GM10266 (cell line): ENCODE results near the gene AHCYL2.

Experiments used
- DNase-seq: peaks from one replicate; pipeline ENCODE4 v3.0.0; 2012; ENCODE audit errors: extremely low spot score
- CTCF ChIP-seq: IDR thresholded peaks from 2 replicates; pipeline ENCODE4 v1.5.1; 2012; ENCODE audit warnings: mild to moderate bottlenecking, low read depth; ENCODE audit not compliant: control insufficient read depth, insufficient read depth; ENCODE audit errors: missing control alignments

Gene AHCYL2

GRCh38 chr7:129202058-129202777, 22.6 kb upstream of the AHCYL2 start:
- TF ChIP-seq CTCF = no peak
- DNase-seq = no peak

GRCh38 chr7:129203050-129203741, 21.6 kb upstream of the AHCYL2 start:
- DNase-seq = no peak
- TF ChIP-seq CTCF = no peak

GRCh38 chr7:129205126-129205818, 19.6 kb upstream of the AHCYL2 start:
- no peak for DNase-seq
- TF ChIP-seq CTCF = no peak

- no peak for DNase-seq
- TF ChIP-seq CTCF = no peak
Measured at GRCh38 chr7:129205987-129206785, 18.6 kb upstream of the AHCYL2 start.

- no peak for DNase-seq
- TF ChIP-seq CTCF = no peak
Measured at GRCh38 chr7:129208667-129209066, 16.2 kb upstream of the AHCYL2 start.

- DNase-seq = no peak
- no peak for TF ChIP-seq CTCF
Measured at GRCh38 chr7:129209067-129209926, 15.5 kb upstream of the AHCYL2 start.
